HG02938 (cell line): ENCODE measurements around the gene AUTS2.

Experiments used
- ATAC-seq: cut with Tn5 transposase; IDR thresholded peaks from one replicate; pipeline ENCODE4 v1.9.1; 2021; ENCODE audit warnings: mild to moderate bottlenecking, moderate library complexity; ENCODE audit not compliant: unreplicated experiment

AUTS2 gene

GRCh38 chr7:69813637-69814240 lies 215.5 kb downstream of the AUTS2 start:
- ATAC-seq = no peak

DNA sequence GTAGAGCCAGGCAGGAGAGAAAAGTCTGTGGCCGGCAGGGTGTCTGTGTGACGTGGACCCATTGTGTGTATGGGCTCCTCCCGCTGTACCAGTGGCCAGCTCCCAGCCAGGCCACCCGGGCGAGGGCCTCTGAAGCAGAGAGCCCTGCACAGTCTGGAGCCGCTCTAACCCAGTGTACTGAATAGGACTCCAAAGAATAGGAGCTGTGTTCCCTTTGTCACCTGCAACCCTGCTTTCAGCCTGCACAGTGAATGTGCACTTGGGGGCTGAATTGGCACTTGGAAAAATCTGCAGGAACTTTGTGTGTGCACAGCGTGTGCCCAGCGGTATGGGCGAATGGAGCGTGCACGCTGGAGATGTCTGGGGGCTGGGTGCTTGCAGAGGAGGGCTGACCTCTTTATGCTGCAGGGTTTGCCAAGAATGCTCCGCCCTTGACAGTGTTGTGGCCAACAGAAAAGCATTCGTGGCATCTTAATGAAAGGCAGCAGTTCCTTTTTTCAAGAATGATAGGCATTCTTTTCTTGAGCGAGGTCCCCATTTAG lies 216.2 kb downstream of the AUTS2 start:
- no peak for ATAC-seq

GRCh38 chr7:69816501-69816900 lies 218.2 kb downstream of the AUTS2 start:
- ATAC-seq = no peak

- no peak for ATAC-seq
These were observed 218.8 kb downstream of the AUTS2 start for GRCh38 chr7:69817121-69817520.

GRCh38 chr7:69817841-69818635 lies 219.8 kb downstream of the AUTS2 start:
- no peak for ATAC-seq

DNA sequence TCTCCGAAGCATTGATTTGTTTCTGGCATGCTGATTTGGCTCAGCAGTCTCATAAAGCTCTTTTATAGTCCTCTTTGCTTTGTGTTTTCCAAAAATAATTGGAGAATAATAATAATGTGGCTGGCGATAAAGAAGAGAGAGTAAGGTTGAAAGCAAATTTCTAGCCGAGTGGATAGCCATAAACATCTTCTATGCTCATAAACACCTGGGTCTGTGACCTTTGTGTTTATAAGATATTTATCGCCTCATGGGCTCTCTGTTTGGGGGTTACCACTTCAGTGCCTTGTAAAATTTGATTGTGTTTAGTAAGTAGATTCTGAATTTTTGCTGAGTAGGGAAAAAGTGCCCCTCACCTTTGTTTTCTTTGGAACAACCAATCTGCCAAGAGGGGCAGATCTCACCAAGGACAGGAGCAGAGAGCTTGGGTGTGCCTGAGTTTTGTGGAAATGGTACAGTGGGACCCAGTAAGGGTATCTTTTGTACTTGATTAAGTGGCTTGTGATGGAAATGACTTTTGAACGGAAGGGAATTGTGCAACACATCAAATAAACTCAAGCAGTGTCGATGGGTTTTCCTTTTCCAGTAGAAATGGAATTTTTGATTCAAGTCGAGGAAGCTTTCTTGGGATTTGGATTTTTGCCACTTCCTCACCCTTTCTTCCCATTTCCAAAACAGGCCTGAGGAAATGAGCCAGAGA lies 220.5 kb downstream of the AUTS2 start:
- no peak for ATAC-seq

DNA sequence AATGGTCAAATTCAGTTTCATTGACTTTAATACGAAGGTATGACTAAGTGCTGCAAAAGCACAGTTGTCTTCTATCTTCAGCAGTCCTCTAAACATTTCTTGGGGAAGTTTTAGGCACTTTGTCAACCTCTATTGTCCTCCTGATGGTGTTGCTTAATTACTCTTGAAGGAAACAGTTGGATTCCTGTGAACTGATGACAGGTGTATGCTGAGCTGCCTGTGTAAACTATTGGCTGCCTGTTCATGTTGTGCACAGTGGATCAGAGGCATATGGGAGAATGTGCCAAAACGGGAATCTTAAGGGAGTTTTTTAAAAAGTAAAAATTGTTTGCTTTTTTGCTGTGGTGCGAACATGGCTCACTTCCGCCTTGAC lies 221.0 kb downstream of the AUTS2 start:
- ATAC-seq = no peak

DNA sequence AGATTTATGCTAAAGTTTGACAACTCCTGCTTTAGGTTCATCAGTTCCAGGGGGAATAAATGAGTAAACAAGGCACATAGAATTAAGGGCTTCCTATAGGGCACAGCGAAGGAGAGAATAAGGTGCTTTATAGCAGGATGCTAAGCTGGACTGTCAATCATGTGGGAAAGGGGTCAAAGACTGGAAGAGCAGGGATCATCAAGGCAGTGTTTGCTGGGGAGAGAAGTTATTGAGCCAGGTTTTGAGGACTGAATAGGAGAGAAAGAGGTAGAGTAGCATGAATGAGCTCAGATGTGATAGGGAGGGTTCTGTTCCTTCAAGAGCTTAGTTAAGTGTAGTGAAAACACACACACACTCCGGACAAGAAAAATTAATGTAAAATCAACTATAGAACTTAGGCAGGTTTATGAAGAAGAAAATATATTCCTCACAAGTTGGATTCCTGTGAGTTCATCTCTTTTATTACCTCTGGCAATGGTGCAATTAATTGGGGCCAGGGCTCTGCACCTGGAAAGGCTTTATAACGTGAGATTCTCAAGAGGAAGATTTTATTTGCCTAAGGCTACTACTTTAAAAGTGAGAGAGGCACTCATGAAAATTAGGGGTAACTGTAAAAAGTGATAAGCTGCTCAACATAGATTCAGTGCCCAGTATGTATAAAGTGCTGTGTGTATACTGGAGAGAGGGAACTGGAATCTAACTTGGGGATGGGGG lies 222.4 kb downstream of the AUTS2 start:
- no peak for ATAC-seq

DNA sequence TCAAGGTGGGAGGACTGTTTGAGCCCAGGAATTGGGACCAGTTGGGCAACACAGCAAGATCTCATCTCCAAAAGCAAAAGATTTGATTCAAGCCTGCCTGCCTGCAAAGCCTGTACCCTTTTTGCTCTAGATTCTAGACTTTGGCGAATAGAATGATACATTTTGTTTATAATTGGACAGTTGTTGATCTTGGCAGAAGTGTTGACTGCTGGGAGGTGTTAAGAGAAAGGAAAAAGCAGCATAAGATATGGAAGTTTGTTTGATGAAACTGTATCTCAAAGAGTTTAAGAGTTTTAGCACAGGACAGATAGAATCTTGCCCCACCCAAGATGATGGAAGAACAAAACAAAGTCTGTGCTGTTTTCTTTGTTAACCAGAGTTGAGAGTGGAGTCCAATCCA lies 224.1 kb downstream of the AUTS2 start:
- no peak for ATAC-seq

- ATAC-seq = no peak
These were observed 225.0 kb downstream of the AUTS2 start for GRCh38 chr7:69823151-69823744.

DNA sequence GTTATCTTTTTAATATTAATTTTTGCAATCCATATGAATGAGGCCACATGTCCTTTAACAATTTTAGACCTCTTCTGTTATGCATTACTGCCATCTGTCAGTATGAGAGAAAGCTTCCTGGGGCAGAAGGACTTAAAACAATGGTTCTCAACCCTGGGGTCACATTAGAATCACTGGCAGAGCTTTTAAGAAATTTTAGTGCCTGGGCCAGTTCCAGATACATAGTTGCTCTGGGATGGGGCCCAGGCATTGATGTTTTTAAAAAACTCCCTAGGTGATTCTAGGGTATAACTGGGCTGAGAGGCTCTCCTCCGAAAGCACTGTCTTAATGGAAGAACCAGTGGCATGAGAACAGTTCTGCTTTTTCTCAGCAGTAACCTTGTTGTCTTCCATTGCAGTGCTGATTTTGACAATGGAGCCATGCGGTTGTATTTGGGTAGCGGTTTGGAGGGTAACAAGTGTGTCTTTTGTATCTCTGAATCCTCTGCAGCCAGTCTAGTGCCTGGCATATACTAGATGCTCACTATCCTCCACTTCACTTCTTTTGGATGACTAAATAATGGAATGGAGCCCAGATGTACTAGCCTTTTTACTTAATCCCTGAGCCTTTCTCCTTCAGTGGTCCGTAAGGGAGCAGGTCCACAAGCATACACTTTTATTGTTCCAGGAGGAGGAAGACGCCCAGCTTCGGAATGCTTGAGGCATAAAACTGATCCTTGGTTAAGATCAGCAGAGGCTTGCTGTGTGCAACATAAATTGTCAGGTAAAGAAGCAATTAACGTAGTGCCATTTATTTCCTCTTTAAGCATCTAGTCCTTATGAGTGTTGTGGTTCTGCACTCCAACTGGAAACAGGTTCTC lies 227.1 kb downstream of the AUTS2 start:
- no peak for ATAC-seq

GRCh38 chr7:69826283-69826682 lies 228.0 kb downstream of the AUTS2 start:
- ATAC-seq = no peak

DNA sequence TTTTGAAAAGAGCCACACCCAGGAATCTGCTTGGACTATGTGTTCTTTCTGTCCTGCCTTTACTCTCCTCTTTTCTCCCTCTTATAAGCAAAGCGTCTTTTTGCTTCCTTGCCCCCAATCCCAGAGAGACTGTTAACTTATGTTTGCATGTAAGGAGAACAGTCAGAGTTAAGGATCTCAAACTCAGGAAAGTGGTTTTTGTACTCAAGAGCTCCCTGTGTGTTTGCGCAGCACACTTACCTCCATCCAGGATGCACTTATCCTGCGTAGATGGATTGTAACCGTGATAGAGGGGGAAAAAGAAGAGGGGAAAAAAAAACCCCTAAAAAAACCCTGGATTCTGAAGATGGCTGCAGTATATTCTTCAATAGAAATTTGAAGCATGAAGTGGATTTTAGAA lies 228.9 kb downstream of the AUTS2 start:
- no peak for ATAC-seq

GRCh38 chr7:69827558-69827957 lies 229.3 kb downstream of the AUTS2 start:
- ATAC-seq = no peak

DNA sequence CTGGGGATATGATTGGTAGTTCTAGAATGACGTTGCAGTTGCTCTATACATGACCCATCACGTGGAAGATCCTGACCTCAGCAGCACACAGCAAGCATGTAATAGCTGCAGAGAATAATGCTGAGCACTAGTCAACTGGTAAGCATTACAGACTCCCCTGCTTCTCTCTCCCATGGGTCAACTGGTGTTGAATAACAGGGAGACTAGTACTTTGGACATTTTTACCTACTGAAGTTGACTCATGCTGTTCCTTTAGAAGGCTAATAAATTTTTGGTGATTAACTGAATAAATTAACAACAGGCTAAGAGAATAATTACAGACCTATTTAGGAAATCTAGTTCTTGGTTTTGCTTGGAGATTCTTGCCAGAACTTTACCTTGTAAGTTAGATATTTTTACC lies 234.1 kb downstream of the AUTS2 start:
- no peak for ATAC-seq

DNA sequence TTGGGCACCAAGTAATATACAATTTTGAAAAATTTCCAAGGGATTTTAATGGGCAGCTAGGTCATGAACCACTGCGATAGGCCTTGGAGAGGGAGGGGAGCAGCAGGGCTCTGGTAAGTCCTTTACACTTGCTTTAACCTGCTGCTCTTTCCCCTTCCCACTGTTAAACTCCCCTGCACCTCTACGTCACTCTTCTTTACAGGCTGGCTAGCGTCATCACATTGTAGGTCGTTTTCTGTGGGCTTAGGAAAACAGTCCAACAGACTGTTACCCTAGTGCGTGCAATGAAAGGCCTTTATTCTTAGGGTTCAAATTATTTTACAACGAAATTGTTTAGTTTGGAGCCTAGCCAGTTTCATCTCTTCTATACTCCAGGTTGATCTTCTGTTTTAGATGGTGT lies 235.7 kb downstream of the AUTS2 start:
- no peak for ATAC-seq

DNA sequence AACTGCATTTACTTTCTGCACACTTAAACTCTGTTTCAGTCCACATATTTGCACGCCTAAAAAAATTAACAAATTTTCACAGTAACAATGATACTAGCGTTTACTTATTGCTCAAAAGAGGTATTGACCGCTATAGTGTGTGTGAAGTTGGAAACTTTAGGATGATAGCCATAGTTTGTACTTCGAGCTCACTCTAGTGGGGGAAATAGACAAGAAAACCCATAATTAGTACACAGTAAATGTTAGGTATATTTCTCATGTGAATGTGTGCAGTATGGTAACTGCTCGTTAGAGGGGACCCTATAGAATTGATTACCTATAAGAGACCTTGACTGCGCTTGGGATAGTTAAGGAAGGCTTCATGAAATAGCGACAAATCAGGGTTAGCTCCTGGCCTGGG lies 238.4 kb downstream of the AUTS2 start:
- no peak for ATAC-seq

DNA sequence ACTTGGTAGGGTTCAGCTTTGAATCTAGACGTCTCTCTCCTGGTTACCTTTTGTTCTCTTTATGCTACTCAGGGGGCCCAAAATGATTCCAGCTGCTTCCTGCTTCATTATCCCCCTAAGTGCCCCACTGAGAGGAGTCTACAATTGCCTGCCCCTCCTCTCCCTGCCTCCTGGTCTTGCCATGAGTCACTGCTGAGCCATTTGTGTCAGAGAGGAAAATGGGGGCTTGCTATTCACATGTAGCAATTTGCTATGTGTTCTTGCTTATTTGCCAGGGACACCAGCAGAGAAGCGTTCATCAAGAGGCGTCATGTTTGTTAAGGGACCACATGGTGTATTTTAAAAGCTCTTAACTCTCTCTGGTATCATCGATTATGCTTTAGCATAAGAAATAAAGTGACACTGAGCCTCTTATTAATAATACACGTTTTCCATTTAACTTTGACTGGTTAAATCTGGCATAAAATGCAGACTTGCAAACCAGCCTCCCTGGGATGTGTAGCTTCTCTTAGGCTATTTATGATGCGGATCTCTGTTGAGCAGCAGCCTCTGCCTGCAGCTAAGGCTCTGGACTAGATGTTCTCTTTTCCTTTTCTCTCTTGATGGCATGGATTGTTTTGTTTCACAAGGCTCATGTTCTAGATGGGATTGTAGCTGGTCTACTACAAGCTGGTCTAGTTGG lies 239.3 kb downstream of the AUTS2 start:
- ATAC-seq = no peak

GRCh38 chr7:69839782-69840181 lies 241.5 kb downstream of the AUTS2 start:
- ATAC-seq = peak; percentile 52
